ENCODE data around the gene IFNL4.

IFNL4 gene

DNA sequence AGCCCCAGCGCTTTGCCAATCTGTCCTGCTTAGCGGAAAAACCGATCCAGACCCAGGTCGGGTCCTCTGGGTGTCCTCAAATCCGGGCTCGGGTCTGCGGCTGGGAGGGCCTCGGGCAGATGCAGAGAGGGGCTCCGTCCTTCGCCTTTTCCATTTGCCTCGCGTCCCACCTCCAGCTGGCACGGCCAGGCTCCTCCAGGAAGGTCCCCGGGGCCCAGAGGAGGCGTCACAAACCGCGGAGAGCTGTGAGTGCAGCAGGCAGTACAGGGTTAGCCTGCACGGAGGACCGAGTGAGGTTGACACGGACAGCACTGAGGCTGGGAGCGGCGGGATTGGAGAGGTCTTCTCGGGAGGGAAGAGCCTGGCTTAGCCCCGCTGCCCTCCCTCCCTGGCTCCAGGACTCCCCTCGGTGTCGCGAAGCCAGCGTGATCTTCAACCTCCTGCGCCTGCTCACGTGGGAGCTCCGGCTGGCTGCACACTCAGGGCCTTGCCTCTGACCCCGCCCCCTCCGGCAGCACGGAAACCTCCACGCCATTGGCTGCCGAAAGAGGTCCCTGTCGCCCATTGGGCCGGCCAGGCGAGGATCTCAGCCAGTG lies 16.8 kb upstream of the IFNL4 start:
- no peak for FAIRE-seq
- TF ChIP-seq POLR2A (IDR thresholded peaks at IDR 0.05; ENCODE audit: low read depth, low read length): no peak
- no peak for DNase-seq (ENCODE audit: insufficient read length)

DNA sequence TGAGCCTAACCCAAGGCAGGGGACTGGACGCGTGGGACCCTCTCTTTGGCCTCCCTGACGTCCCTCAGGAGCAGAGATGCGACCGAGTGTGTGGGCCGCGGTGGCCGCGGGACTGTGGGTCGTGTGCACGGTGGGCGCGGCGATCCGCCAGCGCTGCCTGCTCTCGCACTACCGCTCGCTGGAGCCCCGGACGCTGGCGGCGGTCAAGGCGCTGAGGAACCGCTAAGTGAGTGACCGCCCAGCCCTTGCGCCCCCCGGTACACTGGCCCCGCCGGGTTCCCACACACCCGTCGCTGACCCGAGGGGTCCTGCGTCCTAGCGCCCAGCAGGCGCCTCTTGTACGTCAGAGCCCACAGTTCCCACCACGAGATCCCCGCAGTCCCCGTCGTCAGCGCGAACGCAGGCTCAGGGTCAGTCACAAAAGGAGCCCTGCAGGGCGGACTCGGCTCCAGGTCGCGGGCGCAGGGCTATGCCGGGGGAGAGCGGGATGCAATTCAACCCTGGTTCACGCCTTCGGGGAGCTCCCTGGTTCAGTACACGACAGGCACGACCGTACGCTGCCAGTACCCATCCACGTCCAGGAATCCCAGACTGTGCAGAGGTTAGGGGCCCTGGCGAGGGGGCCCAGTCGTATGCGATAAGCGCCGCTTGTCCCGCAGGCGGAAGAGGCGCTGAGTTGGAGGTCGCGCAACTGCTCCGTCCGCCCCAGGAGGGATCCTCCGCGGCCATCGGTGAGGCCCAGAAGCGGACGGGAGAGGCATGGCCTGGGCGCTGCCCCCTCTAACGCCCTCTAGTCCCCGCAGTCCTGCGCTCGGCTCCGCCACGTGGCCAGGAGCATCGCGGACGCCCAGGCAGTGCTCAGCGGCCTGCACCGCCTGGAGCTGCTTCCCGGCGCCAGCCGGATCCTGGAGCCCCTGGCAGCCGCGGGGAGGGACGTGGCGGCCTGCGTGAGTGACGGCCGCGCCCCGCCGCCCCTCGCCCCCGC lies 15.9 kb upstream of the IFNL4 start:
- TF ChIP-seq POLR2AphosphoS5 (IDR thresholded peaks at IDR 0.05; ENCODE audit: low read depth, low read length) (no peak), POLR2A (IDR thresholded peaks at IDR 0.05; ENCODE audit: low read depth, low read length) (no peak), TAF1 (IDR thresholded peaks at IDR 0.05; ENCODE audit: borderline replicate concordance, low read depth, low read length) (no peak)
- DNase-seq (ENCODE audit: insufficient read length) (no peak), FAIRE-seq (no peak)

GRCh38 chr19:39263912-39264305 lies 15.3 kb upstream of the IFNL4 start:
- no peak for TF ChIP-seq POLR2AphosphoS5 (IDR thresholded peaks at IDR 0.05; ENCODE audit: low read depth, low read length)
- TF ChIP-seq TAF1 (IDR thresholded peaks at IDR 0.05; ENCODE audit: borderline replicate concordance, low read depth, low read length): no peak
- no peak for DNase-seq (ENCODE audit: insufficient read length)
- no peak for FAIRE-seq

DNA sequence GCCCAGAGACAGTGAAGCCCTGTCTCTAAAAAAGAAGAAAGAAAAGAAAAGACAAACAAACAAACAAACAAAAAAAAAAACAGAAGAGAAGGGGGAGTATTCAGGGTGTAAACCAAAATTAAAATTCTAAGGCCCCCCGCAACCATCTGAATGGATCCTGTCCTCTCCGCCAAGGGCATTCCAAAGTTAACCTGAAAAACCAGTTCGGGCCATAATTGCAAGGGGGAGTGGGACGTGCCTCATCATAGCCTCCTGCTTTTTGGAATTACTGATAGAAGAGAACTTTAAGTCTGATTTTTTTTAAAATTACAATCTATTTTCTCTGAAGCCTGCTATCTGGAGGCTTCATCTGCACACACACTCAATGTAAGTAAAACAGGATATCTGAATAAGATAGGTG lies 13.8 kb upstream of the IFNL4 start:
- TF ChIP-seq POLR2AphosphoS5 (IDR thresholded peaks at IDR 0.05; ENCODE audit: low read depth, low read length): no peak
- TF ChIP-seq TAF1 (IDR thresholded peaks at IDR 0.05; ENCODE audit: borderline replicate concordance, low read depth, low read length): no peak
- TF ChIP-seq POLR2A (IDR thresholded peaks at IDR 0.05; ENCODE audit: low read depth, low read length): no peak
- DNase-seq (ENCODE audit: insufficient read length): no peak
- no peak for FAIRE-seq

DNA sequence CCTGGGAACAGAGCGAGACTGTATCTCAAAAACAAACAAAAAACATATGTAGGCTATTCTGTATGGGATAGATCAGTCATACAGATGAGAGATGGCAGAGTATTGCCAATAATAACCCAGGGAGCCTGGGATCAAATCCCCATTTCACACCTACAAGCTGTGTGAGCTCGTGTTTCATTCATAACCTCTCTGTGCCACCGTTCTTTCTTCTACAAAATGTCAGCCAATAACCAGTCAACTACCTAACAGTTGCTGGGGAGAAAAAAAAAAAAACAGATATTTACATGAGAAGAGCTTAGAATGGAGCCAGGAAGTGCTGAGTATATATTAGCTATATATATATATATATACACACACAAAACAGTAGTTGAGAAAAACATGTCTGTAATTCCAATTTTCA lies 13.0 kb upstream of the IFNL4 start:
- FAIRE-seq (no peak), DNase-seq (ENCODE audit: insufficient read length) (no peak)
- no peak for TF ChIP-seq POLR2A (IDR thresholded peaks at IDR 0.05; ENCODE audit: low read depth, low read length)
- TF ChIP-seq POLR2AphosphoS5 (IDR thresholded peaks at IDR 0.05; ENCODE audit: low read depth, low read length): no peak
- TF ChIP-seq TAF1 (IDR thresholded peaks at IDR 0.05; ENCODE audit: borderline replicate concordance, low read depth, low read length): no peak

- TF ChIP-seq TAF1 (IDR thresholded peaks at IDR 0.05; ENCODE audit: borderline replicate concordance, low read depth, low read length) (no peak), POLR2A (IDR thresholded peaks at IDR 0.05; ENCODE audit: low read depth, low read length) (no peak), POLR2AphosphoS5 (IDR thresholded peaks at IDR 0.05; ENCODE audit: low read depth, low read length) (no peak)
- FAIRE-seq: no peak
- DNase-seq (ENCODE audit: insufficient read length): no peak
These were observed 8.6 kb upstream of the IFNL4 start for GRCh38 chr19:39257227-39257626.

- no peak for TF ChIP-seq TAF1 (IDR thresholded peaks at IDR 0.05; ENCODE audit: borderline replicate concordance, low read depth, low read length)
- TF ChIP-seq POLR2A (IDR thresholded peaks at IDR 0.05; ENCODE audit: low read depth, low read length): no peak
- TF ChIP-seq POLR2AphosphoS5 (IDR thresholded peaks at IDR 0.05; ENCODE audit: low read depth, low read length): no peak
- DNase-seq (ENCODE audit: insufficient read length) (no peak), FAIRE-seq (no peak)
These were observed 6.1 kb upstream of the IFNL4 start for GRCh38 chr19:39254531-39255345.

GRCh38 chr19:39253374-39254149 lies 4.9 kb upstream of the IFNL4 start:
- no peak for DNase-seq (ENCODE audit: insufficient read length)
- TF ChIP-seq POLR2AphosphoS5 (IDR thresholded peaks at IDR 0.05; ENCODE audit: low read depth, low read length) (no peak), POLR2A (IDR thresholded peaks at IDR 0.05; ENCODE audit: low read depth, low read length) (no peak), TAF1 (IDR thresholded peaks at IDR 0.05; ENCODE audit: borderline replicate concordance, low read depth, low read length) (no peak)
- FAIRE-seq: no peak

GRCh38 chr19:39252458-39252857 lies 3.8 kb upstream of the IFNL4 start:
- TF ChIP-seq TAF1 (IDR thresholded peaks at IDR 0.05; ENCODE audit: borderline replicate concordance, low read depth, low read length) (no peak), POLR2A (IDR thresholded peaks at IDR 0.05; ENCODE audit: low read depth, low read length) (no peak), POLR2AphosphoS5 (IDR thresholded peaks at IDR 0.05; ENCODE audit: low read depth, low read length) (no peak)
- FAIRE-seq (no peak), DNase-seq (ENCODE audit: insufficient read length) (no peak)

DNA sequence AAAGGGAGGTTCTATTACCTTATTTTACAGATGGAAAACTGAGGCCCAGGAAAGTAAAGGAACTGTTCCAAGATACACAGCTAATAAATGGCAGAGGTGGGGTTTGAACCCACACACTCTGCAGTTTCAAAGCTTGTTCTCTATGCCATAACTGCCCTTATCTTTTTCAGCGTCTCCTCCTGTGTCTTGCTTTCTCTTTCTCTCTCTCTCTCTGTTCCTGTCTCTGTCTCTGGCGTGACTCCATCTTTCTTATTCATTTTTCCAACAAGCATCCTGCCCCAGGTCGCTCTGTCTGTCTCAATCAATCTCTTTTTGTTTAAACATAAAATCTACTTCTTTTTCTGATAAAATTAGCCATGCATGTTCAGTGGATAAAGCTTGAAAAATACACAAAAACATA lies 3.2 kb upstream of the IFNL4 start:
- no peak for FAIRE-seq
- no peak for DNase-seq (ENCODE audit: insufficient read length)
- no peak for TF ChIP-seq POLR2AphosphoS5 (IDR thresholded peaks at IDR 0.05; ENCODE audit: low read depth, low read length)

DNA sequence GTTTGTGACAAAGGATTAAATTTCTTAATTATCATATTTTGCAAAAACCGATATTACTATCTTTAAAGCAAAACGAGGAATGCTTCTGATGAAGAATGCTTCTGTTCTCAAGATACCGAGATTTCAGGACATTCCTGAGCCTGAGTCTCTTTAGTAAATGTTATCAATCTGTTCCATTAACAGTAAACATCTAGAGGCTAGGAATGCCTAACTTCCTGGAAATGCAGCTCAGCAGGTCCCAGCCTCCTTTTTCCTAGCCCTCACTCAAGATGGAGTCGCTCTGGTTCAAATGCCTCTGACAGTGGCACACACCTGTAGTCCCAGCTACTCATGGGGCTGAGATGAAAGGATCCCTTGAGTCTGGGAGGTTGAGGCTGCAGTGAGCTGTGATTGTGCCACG lies 2.4 kb upstream of the IFNL4 start:
- no peak for FAIRE-seq
- TF ChIP-seq TAF1 (IDR thresholded peaks at IDR 0.05; ENCODE audit: borderline replicate concordance, low read depth, low read length): no peak
- TF ChIP-seq POLR2A (IDR thresholded peaks at IDR 0.05; ENCODE audit: low read depth, low read length): no peak
- TF ChIP-seq POLR2AphosphoS5 (IDR thresholded peaks at IDR 0.05; ENCODE audit: low read depth, low read length): no peak

More for the DNA sequence above, 2.4 kb upstream of the IFNL4 start:
- DNase-seq (ENCODE audit: insufficient read length): no peak

Measured in GM12892 (cell line).